Measurements from ENCODE around the gene GNG14. TPM values are rescaled to one million over a fixed set of nuclear protein-coding genes. Genes with fewer than 3 reads are reported as not detected.

Gene GNG14
- total and polyA plus RNA-seq, 2 experiments from 2014 or later: not detected

- no peaks in the 10 kb centered on the region for H3K27me3 ChIP-seq (ENCODE audit: insufficient read depth)
- no peaks in the 10 kb centered on the region for H4K20me1 ChIP-seq (replicated peaks; ENCODE audit: insufficient read depth)
- H3K79me2 ChIP-seq (replicated peaks; ENCODE audit: insufficient read depth): no peaks in the 10 kb centered on the region
- ATAC-seq (no peak), DNase-seq (ENCODE audit: low spot score) (no peak)
- H3K9me3 Mint-ChIP-seq: no peaks in the 10 kb centered on the region
- no peak for TF ChIP-seq NANOG (IDR thresholded peaks at IDR 0.05; ENCODE audit: borderline replicate concordance)
- no peak for TF ChIP-seq REST (IDR thresholded peaks at IDR 0.05; ENCODE audit: unreplicated experiment)
- no peak for TF ChIP-seq CTCF (conservative IDR thresholded peaks at IDR 0.05; ENCODE audit: low read depth in 2 of 2)
- TF ChIP-seq STAT1 (IDR thresholded peaks at IDR 0.05; ENCODE audit: unreplicated experiment): no peak
- no peak for TF ChIP-seq JUNB (IDR thresholded peaks at IDR 0.05; ENCODE audit: unreplicated experiment)
- no peak for TF ChIP-seq EZH2 (IDR thresholded peaks at IDR 0.05; ENCODE audit: low read depth, unreplicated experiment)
- TF ChIP-seq ZNF462 (CRISPR knock-in tag; IDR thresholded peaks at IDR 0.05): no peak
- peaks cover 6% of the 10 kb centered on the region; the same call in 2 of the 3 replicates for H3K4me1 Mint-ChIP-seq
- H3F3A ChIP-seq (replicated peaks; ENCODE audit: low read depth): peaks cover 13% of the 10 kb centered on the region
- H3K36me3 Mint-ChIP-seq (ENCODE audit: low read depth): peaks cover 55% of the 10 kb centered on the region
- H3K9me2 ChIP-seq (ENCODE audit: insufficient read depth): no peaks in the 10 kb centered on the region
- no peak overlapping the region for H3K27ac ChIP-seq (ENCODE audit: low read depth)
- H3K27ac Mint-ChIP-seq: no peak overlapping the region
- H3K4me3 Mint-ChIP-seq: peak overlapping the region; percentile 5; the same call in 1 of the 3 replicates
- H3K36me3 ChIP-seq (ENCODE audit: insufficient read depth): peaks cover 7% of the 10 kb centered on the region; the same call in 1 of the 2 replicates
- H3K4me2 ChIP-seq: no peak overlapping the region
- peaks cover 4% of the 10 kb centered on the region for H3K27me3 Mint-ChIP-seq (ENCODE audit: insufficient read depth, low read depth, poor library complexity)
- H3K4me3 ChIP-seq: no peak overlapping the region
- H2AFZ ChIP-seq: no peak overlapping the region
- no peaks in the 10 kb centered on the region for H3K4me1 ChIP-seq (ENCODE audit: insufficient read depth)
Measured at GRCh38 chr19:12655546-12655945, 32.3 kb upstream of the GNG14 start.

Measured in GM23338 (cell line).